GM20000 (cell line): Measurements from ENCODE around the gene RCVRN.

ENCODE experiments used
- DNase-seq: peaks from one replicate; pipeline ENCODE4 v3.0.0; 2012; ENCODE audit warnings: low spot score
- TF ChIP-seq, protein P1 (sequence below): IDR thresholded peaks from 2 replicates; pipeline ENCODE4 v1.5.1; 2012; ENCODE audit warnings: mild to moderate bottlenecking, control low read depth; ENCODE audit errors: extremely low read depth, missing control alignments

The RCVRN gene

DNA sequence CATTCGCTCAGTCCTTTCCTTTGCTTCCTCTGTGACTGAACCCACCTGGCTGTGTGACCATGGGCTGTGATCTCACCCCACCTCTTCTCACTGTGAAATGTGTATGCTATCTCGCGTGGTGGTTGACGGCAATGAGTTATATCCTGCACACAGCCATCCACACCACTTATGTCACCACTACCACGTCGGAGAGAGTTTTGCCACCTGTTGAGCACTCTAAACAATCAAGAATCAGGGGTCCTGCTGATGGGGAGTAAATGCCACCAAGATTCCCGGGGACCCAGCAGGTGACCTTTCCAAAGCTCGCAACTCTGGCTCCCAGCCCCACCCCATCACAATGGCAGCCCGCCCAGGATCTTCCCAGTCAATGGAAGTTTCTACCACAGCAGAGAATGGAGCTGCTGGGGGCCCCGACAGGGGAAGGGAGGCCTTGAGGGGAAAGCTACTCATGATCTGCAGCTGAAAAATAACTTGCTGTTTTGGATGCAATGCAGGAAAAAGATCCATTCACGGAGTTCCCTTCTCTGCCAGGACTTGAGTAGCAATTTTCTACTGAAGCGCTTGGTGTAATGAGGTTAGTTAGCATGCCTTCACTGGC, 26.2 kb upstream of the RCVRN start:
- TF ChIP-seq, protein P1, sequence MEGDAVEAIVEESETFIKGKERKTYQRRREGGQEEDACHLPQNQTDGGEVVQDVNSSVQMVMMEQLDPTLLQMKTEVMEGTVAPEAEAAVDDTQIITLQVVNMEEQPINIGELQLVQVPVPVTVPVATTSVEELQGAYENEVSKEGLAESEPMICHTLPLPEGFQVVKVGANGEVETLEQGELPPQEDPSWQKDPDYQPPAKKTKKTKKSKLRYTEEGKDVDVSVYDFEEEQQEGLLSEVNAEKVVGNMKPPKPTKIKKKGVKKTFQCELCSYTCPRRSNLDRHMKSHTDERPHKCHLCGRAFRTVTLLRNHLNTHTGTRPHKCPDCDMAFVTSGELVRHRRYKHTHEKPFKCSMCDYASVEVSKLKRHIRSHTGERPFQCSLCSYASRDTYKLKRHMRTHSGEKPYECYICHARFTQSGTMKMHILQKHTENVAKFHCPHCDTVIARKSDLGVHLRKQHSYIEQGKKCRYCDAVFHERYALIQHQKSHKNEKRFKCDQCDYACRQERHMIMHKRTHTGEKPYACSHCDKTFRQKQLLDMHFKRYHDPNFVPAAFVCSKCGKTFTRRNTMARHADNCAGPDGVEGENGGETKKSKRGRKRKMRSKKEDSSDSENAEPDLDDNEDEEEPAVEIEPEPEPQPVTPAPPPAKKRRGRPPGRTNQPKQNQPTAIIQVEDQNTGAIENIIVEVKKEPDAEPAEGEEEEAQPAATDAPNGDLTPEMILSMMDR, result no peak
- DNase-seq, result no peak

DNA sequence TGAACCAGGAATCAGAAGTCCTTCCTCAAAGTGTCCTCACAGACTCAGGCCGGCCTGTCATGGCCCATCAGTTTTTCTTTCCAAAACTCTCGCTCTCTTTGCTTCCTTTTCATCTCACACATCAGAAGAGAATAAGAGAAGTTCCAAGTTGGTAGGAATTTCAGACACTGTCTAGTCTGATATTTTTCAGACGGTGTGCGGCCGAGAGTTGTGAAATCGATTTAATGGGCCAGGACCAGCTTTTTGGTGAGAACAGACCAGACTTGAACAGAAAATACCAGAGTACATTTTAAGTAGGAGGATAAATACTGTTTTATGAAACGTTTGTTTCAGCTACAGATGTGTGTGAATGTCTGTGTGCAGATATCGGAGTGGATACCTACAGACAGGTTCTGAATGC, 24.8 kb upstream of the RCVRN start:
- no peak for DNase-seq
- TF ChIP-seq, protein P1, result no peak

DNA sequence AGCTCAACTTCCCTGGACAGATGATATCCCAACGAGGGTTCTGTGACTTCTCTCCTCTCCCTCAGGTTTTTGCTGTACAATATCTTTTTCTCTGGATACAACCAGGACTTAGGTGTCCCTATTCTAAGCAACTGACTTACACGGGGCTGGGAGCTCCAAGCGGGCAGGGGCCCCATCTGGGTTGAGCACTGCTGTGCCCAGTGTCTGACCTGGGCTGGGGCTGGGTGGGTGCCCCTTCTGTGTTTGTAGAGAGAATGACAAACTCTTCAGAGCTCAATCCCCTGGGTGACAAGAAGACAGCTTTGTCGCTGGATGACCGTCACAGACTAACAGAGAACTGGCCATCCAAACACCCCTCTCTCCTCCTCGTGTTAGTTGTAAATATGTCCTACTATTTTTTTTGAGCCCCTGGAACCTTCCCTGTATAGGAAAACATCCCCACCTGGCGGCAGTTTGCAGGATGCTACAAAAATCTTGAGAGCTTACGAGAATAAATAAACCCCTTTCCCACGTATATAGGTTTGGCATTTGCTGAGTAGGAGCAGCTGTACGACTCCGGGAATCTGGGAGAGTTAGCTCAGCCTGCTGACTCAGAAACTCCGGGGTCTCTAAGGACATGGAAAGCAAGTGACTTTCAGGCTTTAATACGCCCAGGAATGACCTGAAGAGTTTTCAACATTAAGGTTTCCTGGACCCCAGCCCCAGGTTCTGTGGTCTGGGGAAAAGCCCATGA, 23.7 kb upstream of the RCVRN start:
- no peak for DNase-seq
- TF ChIP-seq, protein P1, result no peak

DNA sequence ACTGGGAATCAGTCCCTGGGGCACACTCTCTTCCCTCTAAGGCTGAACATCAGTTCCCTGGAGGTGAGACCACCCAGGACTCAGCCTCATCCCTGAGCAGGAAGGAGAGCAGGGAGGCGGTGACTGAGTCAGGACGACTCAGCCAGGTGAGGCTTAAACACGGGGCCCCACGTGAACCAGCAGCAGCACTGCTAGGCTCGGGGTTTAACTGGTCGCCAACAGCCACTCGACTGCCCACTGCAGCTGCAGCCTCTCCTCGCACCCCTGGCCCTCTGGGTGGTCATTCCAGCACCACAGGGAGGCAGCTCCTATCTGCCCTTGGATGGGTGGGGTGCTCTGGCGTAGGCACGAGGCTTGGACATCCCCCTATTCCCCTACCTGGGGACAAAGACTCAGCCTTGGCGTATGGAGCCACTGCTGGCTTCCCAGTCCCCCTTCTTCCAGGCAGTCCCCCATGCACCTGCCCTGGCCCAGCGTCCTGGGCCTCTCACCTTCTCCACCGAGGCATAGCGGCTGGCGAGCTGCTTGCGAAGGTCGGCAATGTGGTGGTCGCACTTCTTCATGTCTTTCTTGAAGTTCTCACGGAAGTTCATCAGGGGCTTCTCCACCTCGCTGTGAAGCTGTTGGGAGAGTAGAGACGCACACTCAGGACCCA, 21.2 kb upstream of the RCVRN start:
- TF ChIP-seq, protein P1, result no peak
- no peak for DNase-seq

DNA sequence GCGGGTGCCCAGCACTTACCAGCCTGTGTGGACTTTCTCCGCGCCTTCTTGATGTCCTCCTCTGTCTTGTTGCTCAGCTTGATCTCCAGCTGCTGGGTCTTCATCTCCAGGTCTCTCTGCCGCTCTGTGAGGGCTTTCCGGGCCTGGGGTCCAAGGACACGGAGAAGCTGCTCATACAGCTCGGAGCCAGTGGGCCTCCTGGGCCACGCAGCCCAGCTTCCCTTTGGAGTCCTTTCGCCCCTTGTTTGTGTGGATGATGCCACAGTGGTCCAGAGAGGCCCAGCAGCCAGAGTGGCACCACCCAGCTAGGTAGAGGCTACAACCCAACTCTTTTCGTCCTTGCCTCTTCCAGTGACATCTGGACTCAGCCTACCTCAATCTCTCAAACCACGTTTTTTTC, 20.4 kb upstream of the RCVRN start:
- TF ChIP-seq, protein P1, result no peak
- DNase-seq, result no peak

DNA sequence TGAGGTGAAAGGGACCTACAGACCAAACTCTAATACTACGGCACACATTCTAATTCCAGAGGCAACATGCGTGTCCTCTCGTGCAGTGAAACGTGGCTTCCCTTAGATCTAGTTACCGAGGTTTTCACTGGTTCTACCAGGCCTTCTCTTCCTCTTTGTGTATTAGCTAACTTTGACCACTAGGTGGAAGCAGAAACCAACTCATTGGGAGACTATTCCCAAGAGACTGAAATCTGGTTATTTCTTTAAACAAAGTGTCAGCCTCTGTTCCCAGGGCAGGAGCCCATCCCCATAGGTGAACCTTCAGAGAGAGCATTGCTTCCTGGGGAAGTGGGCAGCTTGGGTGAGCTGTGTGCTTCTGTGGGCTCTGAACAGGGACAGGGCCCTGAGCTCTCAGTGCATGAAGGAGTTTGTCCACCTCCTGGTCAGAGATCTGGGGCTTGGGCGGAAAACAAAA, 19.7 kb upstream of the RCVRN start:
- TF ChIP-seq, protein P1, result peak; percentile 55
- DNase-seq, result peak; percentile 75
